ENCODE measurements around the gene ITGA11.

Gene ITGA11

GRCh38 chr15:68337826-68338225 is 94.1 kb downstream of the ITGA11 start:
- Histone ChIP-seq H3K36me3 (ENCODE audit: insufficient read depth, insufficient read length, low read length) (no peaks in the 10 kb centered on the region), H3K27me3 (ENCODE audit: insufficient read depth, insufficient read length) (no peaks in the 10 kb centered on the region), H3K9ac (ENCODE audit: insufficient read length, low read depth) (no peak overlapping the region), H3K4me3 (ENCODE audit: insufficient read length, low read depth) (no peak overlapping the region), H3K9me3 (ENCODE audit: insufficient read depth, low read length) (no peaks in the 10 kb centered on the region), H3K4me1 (ENCODE audit: insufficient read depth, insufficient read length) (peaks cover 3% of the 10 kb centered on the region)
- no peak for DNase-seq (ENCODE audit: low read depth, low spot score)
- TF ChIP-seq YY1 (IDR thresholded peaks at IDR 0.05; ENCODE audit: insufficient read depth, insufficient read length) (no peak), ZNF274 (IDR thresholded peaks at IDR 0.05; ENCODE audit: low read depth, low read length) (no peak), SUZ12 (IDR thresholded peaks at IDR 0.05; ENCODE audit: extremely low read depth, insufficient read depth, insufficient read length) (no peak)

GRCh38 chr15:68336516-68336915 is 95.4 kb downstream of the ITGA11 start:
- no peak for DNase-seq (ENCODE audit: low read depth, low spot score)
- H3K27me3 ChIP-seq (ENCODE audit: insufficient read depth, insufficient read length) = peaks cover 3% of the 10 kb centered on the region
- no peak overlapping the region for H3K4me3 ChIP-seq (ENCODE audit: insufficient read length, low read depth)
- no peak for TF ChIP-seq YY1 (IDR thresholded peaks at IDR 0.05; ENCODE audit: insufficient read depth, insufficient read length)
- no peak for TF ChIP-seq ZNF274 (IDR thresholded peaks at IDR 0.05; ENCODE audit: low read depth, low read length)
- no peak for TF ChIP-seq SUZ12 (IDR thresholded peaks at IDR 0.05; ENCODE audit: extremely low read depth, insufficient read depth, insufficient read length)
- peaks cover 5% of the 10 kb centered on the region for H3K36me3 ChIP-seq (ENCODE audit: insufficient read depth, insufficient read length, low read length)
- peaks cover 12% of the 10 kb centered on the region for H3K4me1 ChIP-seq (ENCODE audit: insufficient read depth, insufficient read length)
- H3K9me3 ChIP-seq (ENCODE audit: insufficient read depth, low read length) = no peaks in the 10 kb centered on the region
- no peak overlapping the region for H3K9ac ChIP-seq (ENCODE audit: insufficient read length, low read depth)

GRCh38 chr15:68335655-68336054 is 96.3 kb downstream of the ITGA11 start:
- Histone ChIP-seq H3K4me3 (ENCODE audit: insufficient read length, low read depth) (no peak overlapping the region), H3K9ac (ENCODE audit: insufficient read length, low read depth) (no peak overlapping the region), H3K27me3 (ENCODE audit: insufficient read depth, insufficient read length) (peaks cover 3% of the 10 kb centered on the region), H3K36me3 (ENCODE audit: insufficient read depth, insufficient read length, low read length) (peaks cover 5% of the 10 kb centered on the region), H3K4me1 (ENCODE audit: insufficient read depth, insufficient read length) (peaks cover 14% of the 10 kb centered on the region), H3K9me3 (ENCODE audit: insufficient read depth, low read length) (no peaks in the 10 kb centered on the region)
- DNase-seq (ENCODE audit: low read depth, low spot score) = no peak
- TF ChIP-seq SUZ12 (IDR thresholded peaks at IDR 0.05; ENCODE audit: extremely low read depth, insufficient read depth, insufficient read length) (no peak), ZNF274 (IDR thresholded peaks at IDR 0.05; ENCODE audit: low read depth, low read length) (no peak), YY1 (IDR thresholded peaks at IDR 0.05; ENCODE audit: insufficient read depth, insufficient read length) (no peak)

- H3K27me3 ChIP-seq (ENCODE audit: insufficient read depth, insufficient read length) = peaks cover 3% of the 10 kb centered on the region
- no peak overlapping the region for H3K9ac ChIP-seq (ENCODE audit: insufficient read length, low read depth)
- no peaks in the 10 kb centered on the region for H3K9me3 ChIP-seq (ENCODE audit: insufficient read depth, low read length)
- DNase-seq (ENCODE audit: low read depth, low spot score) = no peak
- H3K4me3 ChIP-seq (ENCODE audit: insufficient read length, low read depth) = no peak overlapping the region
- H3K36me3 ChIP-seq (ENCODE audit: insufficient read depth, insufficient read length, low read length) = peaks cover 5% of the 10 kb centered on the region
- TF ChIP-seq SUZ12 (IDR thresholded peaks at IDR 0.05; ENCODE audit: extremely low read depth, insufficient read depth, insufficient read length) (no peak), YY1 (IDR thresholded peaks at IDR 0.05; ENCODE audit: insufficient read depth, insufficient read length) (no peak), ZNF274 (IDR thresholded peaks at IDR 0.05; ENCODE audit: low read depth, low read length) (no peak)
- peaks cover 16% of the 10 kb centered on the region for H3K4me1 ChIP-seq (ENCODE audit: insufficient read depth, insufficient read length)
These were observed 96.7 kb downstream of the ITGA11 start for GRCh38 chr15:68335251-68335650.

- Histone ChIP-seq H3K27me3 (ENCODE audit: insufficient read depth, insufficient read length) (peaks cover 3% of the 10 kb centered on the region), H3K4me1 (ENCODE audit: insufficient read depth, insufficient read length) (peaks cover 21% of the 10 kb centered on the region), H3K36me3 (ENCODE audit: insufficient read depth, insufficient read length, low read length) (peaks cover 5% of the 10 kb centered on the region), H3K4me3 (ENCODE audit: insufficient read length, low read depth) (no peak overlapping the region), H3K9me3 (ENCODE audit: insufficient read depth, low read length) (no peaks in the 10 kb centered on the region), H3K9ac (ENCODE audit: insufficient read length, low read depth) (no peak overlapping the region)
- no peak for TF ChIP-seq ZNF274 (IDR thresholded peaks at IDR 0.05; ENCODE audit: low read depth, low read length)
- TF ChIP-seq YY1 (IDR thresholded peaks at IDR 0.05; ENCODE audit: insufficient read depth, insufficient read length) = no peak
- no peak for TF ChIP-seq SUZ12 (IDR thresholded peaks at IDR 0.05; ENCODE audit: extremely low read depth, insufficient read depth, insufficient read length)
- DNase-seq (ENCODE audit: low read depth, low spot score) = no peak
These were observed 97.3 kb downstream of the ITGA11 start for GRCh38 chr15:68334661-68335124.

GRCh38 chr15:68333775-68334470 is 98.0 kb downstream of the ITGA11 start:
- Histone ChIP-seq H3K9ac (ENCODE audit: insufficient read length, low read depth) (no peak overlapping the region), H3K9me3 (ENCODE audit: insufficient read depth, low read length) (no peaks in the 10 kb centered on the region), H3K36me3 (ENCODE audit: insufficient read depth, insufficient read length, low read length) (peaks cover 6% of the 10 kb centered on the region), H3K4me1 (ENCODE audit: insufficient read depth, insufficient read length) (peaks cover 25% of the 10 kb centered on the region), H3K27me3 (ENCODE audit: insufficient read depth, insufficient read length) (peaks cover 3% of the 10 kb centered on the region), H3K4me3 (ENCODE audit: insufficient read length, low read depth) (no peak overlapping the region)
- no peak for DNase-seq (ENCODE audit: low read depth, low spot score)
- TF ChIP-seq SUZ12 (IDR thresholded peaks at IDR 0.05; ENCODE audit: extremely low read depth, insufficient read depth, insufficient read length) (no peak), ZNF274 (IDR thresholded peaks at IDR 0.05; ENCODE audit: low read depth, low read length) (no peak), YY1 (IDR thresholded peaks at IDR 0.05; ENCODE audit: insufficient read depth, insufficient read length) (no peak)

- no peaks in the 10 kb centered on the region for H3K9me3 ChIP-seq (ENCODE audit: insufficient read depth, low read length)
- no peak overlapping the region for H3K4me3 ChIP-seq (ENCODE audit: insufficient read length, low read depth)
- peaks cover 13% of the 10 kb centered on the region for H3K36me3 ChIP-seq (ENCODE audit: insufficient read depth, insufficient read length, low read length)
- no peak for DNase-seq (ENCODE audit: low read depth, low spot score)
- peaks cover 25% of the 10 kb centered on the region for H3K4me1 ChIP-seq (ENCODE audit: insufficient read depth, insufficient read length)
- no peak for TF ChIP-seq SUZ12 (IDR thresholded peaks at IDR 0.05; ENCODE audit: extremely low read depth, insufficient read depth, insufficient read length)
- TF ChIP-seq ZNF274 (IDR thresholded peaks at IDR 0.05; ENCODE audit: low read depth, low read length) = no peak
- TF ChIP-seq YY1 (IDR thresholded peaks at IDR 0.05; ENCODE audit: insufficient read depth, insufficient read length) = no peak
- no peak overlapping the region for H3K9ac ChIP-seq (ENCODE audit: insufficient read length, low read depth)
- H3K27me3 ChIP-seq (ENCODE audit: insufficient read depth, insufficient read length) = peaks cover 3% of the 10 kb centered on the region
These were observed 99.7 kb downstream of the ITGA11 start for GRCh38 chr15:68332266-68332665.
